ENCODE results near the gene CHID1.
A peak's percentile ranks its signal among the peaks of the same experiment; 100 is the strongest.

The CHID1 gene

DNA sequence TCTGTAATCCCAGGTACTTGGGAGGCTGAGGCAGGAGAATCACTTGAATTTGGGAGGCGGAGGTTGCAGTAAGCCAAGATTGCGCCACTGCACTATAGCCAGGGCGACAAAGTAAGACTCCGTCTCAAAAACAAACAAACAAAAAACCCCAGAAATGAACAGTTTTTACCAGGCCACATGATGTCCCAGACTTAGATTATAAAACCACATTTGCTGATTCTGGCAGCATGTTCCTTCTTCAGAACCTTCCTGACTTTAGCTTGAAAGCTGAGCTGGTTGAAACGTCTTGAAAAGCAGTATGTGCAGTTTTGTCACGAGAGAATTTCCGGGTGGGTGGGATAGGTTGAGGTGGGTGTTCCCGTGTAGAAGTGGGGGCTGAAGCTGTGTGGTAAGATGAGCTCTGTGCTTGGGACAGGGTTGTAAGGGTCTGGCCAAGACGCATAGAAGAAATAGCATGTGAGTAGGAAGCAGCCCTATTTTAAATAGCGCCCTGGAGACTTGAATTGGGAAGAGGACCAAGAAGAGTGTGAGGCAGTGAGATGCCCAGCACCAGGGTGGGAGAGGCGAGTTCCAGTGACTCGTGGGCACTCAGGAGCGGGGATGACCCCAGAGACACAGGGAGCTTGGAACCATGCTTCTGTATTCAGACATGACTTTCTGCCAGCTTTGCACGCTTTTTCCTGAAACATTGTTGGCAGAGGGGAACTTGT lies 22.7 kb upstream of the CHID1 start:
- DNase-seq (ENCODE audit: low read depth), result no peak

DNA sequence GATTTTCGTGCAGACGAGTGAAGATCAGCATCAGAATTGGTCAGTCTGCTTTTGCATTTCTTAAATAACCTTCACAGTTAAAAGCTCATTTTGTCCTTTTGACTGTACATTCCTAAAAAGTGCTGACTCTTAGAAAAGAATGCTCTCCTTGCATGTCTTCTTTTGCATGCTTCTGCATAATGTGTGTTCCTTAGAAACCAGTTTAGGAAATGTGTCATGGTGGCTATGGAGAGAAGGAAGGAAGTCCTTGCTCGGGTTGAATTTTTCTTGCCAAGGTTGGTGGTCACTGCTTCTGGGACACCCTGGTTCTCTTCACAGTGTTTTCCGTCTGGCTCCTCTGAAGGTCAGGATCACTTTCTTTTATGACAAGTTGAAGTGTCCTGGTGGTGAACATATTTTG lies 21.8 kb upstream of the CHID1 start:
- DNase-seq (ENCODE audit: low read depth), result no peak

DNA sequence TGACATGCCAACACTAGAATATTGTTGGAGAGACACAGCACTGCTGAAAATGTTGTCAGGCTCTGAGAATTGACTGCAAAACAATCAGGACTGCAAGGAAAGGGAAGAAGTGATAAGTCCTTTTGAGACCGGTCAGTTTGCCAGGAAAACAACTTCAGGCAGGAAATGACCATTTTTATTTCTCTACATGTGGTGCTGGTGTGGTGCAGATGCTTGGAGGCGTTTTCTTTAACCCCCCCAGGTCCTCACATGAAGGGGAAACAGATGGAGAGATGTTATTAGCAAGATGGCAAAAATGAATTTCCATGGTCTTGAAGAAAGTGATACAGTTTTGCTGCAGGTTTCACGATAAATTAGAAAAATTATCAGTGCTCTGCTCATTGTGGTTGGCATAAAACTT lies 20.8 kb upstream of the CHID1 start:
- DNase-seq (ENCODE audit: low read depth), result no peak

DNA sequence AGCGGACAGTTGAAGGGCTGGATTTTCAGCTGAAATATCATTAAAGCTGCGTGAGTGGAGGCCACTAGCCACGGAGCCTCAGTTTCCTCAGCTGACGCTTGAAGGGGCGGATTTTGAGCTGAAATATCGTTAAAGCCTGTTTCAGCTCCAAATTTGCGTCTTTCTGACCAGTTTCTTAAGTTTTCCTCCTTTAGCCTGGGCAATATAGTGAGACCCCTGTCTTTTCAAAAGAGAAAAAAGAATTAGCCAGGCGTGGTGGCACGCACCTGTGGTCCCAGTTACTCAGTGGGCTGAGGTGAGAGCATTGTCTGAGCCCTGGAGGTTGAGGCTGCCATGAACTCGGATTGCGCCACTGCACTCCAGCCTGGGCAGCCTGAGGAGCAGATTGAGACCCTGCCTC lies 18.8 kb upstream of the CHID1 start:
- DNase-seq (ENCODE audit: low read depth), result no peak

GRCh38 chr11:928786-929185 lies 18.2 kb upstream of the CHID1 start:
- no peak for DNase-seq (ENCODE audit: low read depth)

DNA sequence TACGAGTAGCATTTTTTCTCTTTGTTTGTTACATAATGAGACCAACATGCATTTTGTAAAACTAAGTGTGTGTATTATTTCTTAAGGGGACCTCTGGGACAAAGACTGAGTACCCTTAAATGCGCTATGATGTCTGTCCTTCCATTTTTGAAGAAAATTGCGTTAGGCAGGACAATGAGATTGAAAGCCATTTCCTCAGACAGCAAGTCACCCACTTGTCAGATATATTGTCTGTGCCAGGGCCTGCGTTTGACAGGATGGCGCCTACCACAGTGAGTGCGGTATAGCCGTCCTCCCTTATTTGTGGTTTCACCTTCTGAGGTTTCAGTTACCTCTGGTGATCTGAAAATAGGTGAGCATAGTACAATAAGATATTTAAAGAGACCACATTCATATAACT lies 17.3 kb upstream of the CHID1 start:
- no peak for DNase-seq (ENCODE audit: low read depth)

DNA sequence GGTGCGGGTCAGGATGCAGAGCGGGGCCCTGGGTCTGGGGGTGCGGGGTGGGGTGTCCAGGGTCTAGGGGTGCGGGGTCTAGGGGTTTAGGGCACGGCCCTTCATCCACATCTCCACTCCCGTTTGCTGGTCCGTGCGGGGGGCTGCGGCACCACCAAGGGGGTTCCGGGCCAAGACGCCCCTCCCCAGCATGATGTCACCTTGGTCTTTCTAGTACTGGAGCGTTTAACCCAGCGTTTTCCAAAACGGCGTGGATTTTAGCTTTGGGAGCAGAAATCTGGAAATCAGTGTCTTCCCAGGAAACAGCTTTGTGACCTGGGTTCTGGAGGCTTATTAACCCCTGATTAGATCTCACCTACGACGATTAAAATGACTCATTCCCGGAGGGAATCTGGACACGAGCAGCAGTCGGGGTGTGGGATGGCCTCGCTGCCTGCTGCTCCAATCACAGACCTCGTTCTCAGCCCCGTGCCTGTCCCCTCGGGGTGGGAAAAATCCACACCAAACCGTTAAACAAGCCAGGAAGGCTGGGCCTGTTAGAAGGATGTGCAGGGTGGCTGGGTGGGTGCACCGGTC lies 15.8 kb upstream of the CHID1 start:
- DNase-seq (ENCODE audit: low read depth), result no peak

- DNase-seq (ENCODE audit: low read depth), result peak; percentile 77
These were observed 15.1 kb upstream of the CHID1 start, which contains the start of gene AP2A2 for GRCh38 chr11:925496-926301. Gene AP2A2 (plus strand): TSS chr11:925870. CDS start chr11:926022, 152 bp downstream.

GRCh38 chr11:925158-925495 lies 14.5 kb upstream of the CHID1 start:
- no peak for DNase-seq (ENCODE audit: low read depth)

- no peak for DNase-seq (ENCODE audit: low read depth)
These were observed 14.0 kb upstream of the CHID1 start for GRCh38 chr11:924406-925157.

DNA sequence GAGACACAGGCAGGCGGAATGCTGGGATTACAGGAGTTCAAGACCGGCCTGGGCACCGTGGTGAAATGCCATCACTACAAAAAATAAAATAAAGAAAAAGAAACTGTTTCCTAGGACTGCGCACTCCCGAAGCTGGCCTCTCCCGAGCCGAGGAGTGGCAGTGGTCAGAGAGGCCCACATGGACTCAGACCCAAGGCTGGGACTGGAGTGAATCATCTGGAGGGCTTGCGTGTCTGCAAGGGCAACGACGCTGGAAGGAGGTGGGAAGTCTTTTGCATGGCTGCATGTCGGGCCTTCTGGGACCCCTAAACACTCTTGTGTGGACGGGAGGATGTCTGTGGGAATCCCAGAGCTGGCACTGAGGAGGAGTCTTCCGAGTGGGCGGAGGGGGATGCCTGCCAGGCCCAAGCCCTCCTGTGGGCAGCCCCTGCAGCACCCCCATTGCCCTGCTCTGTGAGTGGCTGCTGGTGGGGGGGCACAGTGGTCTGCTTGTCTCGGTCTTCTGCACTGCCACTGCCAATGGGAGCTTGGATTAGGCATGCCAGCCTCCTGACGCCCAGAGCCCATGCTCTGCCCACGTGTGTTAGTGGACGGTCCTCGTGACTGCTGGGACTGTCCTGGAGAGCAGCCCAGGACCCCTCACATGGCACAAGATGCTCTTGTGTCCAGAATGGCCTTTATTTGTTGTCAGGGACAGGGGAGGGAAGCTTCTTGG lies 13.2 kb upstream of the CHID1 start:
- DNase-seq (ENCODE audit: low read depth), result no peak

DNA sequence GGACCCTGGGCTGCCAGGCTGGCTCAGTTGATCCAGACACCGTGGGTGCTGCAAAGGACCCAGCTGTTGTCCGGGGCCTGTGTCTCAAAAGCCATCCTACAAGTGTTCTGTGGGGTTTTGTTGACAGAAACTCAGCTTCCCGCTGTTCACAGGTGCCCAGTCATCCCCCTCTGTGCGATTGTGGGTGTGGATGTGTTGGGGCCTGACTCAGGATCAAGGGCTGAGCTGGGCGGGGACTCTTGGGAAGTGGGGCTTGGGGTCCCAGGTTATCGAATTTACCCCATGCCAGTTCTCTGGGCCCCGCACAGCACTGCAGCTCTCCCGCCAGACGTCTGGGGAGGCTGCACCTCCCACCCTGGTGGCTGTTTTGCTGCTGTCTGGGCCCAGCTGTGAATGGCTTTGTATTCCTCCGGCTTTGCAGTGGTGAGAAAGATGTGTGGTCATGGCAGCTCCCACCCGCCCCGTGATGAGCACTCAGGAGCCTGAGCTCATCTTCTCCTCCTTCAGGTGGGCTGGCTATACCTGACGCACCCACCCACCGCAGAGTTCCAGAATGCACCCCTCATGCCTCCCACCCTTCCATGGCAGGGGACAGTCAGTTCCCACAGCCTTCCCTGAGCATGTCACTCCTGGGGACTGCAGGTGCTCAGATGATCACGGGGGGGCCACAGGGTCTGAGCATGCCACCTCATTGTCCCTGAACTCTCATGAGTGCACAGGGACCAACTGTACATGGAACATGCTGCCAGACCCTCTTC lies 11.5 kb upstream of the CHID1 start:
- DNase-seq (ENCODE audit: low read depth), result no peak

- no peak for DNase-seq (ENCODE audit: low read depth)
These were observed 6.8 kb upstream of the CHID1 start for GRCh38 chr11:917426-917825.

- no peak for DNase-seq (ENCODE audit: low read depth)
These were observed 4.3 kb upstream of the CHID1 start for GRCh38 chr11:914747-915501.

DNA sequence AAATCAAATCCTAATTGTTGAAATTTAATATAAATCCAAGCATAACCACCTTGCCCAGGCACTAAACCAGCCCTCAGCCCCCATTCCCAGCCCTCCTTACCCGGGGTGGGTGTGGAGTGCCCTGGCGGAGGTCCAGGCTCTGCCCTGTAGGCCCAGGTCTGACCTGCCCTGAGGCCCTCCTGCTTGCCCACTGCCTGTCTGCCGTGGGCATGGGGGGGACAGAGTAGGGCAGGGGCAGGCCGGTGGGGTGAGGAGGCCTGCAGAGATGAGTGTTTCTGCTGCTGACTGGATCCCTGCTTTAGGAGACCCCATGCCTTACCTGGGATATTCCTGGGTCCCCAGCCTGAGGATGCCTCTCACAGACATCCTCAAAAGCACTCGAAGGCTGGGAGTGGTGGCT lies 3.6 kb upstream of the CHID1 start:
- DNase-seq (ENCODE audit: low read depth), result no peak

- DNase-seq (ENCODE audit: low read depth), result no peak
These were observed 2.4 kb upstream of the CHID1 start for GRCh38 chr11:913043-913442.

DNA sequence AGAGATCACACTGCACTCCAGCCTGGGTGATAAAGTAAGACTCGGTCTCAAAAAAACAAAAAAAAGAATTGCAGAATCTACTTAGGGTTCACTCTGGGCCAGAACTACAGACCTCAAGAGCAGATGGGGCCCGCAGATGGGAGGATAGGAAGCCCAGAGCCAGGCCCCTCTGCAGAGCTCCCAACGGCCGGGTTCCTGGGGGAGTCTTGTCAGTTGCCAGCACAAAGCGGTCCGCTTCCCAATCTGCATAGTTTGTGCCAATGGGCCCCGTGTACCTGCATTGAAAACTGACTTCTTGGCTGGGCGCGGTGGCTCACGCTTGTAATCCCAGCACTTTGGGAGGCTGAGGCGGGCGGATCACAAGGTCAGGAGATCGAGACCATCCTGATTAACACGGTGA lies 1.7 kb upstream of the CHID1 start:
- no peak for DNase-seq (ENCODE audit: low read depth)

DNA sequence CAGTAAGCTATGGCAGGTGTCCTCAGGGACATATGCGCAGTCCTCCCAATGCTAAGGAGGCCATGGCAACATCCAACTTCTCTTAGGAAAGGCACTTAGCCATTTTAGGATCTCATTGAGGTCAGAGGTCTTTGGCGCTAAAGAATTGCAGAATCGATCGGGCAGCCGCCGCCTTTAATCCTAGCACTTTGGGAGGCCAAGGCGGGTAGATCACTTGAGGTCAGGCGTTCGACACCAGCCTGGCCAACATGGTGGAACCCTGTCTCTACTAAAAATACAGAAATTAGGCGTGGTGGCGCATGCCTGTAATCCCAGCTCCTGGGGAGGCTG lies 1.2 kb upstream of the CHID1 start:
- DNase-seq (ENCODE audit: low read depth), result no peak

GRCh38 chr11:911031-911889 lies 650 bp upstream of the CHID1 start:
- DNase-seq (ENCODE audit: low read depth), result no peak
